ENCODE measurements around the gene SLC6A12.
"Not testable (repeated sequence)": the region's sequence is repeated elsewhere in the genome, so short reads cannot be mapped to it uniquely, and the experiment has no call there.

SLC6A12 gene

DNA sequence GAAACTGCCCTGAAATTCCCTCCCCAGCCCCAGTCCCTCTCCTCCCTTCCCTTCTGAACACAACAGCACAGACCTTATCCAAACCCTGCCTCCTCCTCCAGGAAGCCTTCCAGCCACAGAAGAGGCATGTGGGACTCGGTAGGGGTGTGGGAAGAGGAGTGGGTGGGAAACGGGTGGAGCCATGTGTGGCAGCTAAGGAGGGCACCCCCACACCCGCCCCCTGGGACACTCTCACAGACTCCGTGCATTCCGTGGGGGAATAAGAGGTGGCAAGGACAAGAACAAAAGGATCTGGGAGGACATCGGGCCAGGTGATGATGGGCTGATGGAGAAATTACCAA lies 24.4 kb downstream of the SLC6A12 start:
- TF ChIP-seq, protein P1, sequence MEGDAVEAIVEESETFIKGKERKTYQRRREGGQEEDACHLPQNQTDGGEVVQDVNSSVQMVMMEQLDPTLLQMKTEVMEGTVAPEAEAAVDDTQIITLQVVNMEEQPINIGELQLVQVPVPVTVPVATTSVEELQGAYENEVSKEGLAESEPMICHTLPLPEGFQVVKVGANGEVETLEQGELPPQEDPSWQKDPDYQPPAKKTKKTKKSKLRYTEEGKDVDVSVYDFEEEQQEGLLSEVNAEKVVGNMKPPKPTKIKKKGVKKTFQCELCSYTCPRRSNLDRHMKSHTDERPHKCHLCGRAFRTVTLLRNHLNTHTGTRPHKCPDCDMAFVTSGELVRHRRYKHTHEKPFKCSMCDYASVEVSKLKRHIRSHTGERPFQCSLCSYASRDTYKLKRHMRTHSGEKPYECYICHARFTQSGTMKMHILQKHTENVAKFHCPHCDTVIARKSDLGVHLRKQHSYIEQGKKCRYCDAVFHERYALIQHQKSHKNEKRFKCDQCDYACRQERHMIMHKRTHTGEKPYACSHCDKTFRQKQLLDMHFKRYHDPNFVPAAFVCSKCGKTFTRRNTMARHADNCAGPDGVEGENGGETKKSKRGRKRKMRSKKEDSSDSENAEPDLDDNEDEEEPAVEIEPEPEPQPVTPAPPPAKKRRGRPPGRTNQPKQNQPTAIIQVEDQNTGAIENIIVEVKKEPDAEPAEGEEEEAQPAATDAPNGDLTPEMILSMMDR (IDR thresholded peaks at IDR 0.05) = no peak
- Histone ChIP-seq H3K27ac (no peak overlapping the region), H3K4me1 (peaks cover 0 to 12% (median 8%) of the 10 kb centered on the region in 4 donors), H3K36me3 (no peaks in the 10 kb centered on the region), H3K9me3 (no peaks in the 10 kb centered on the region), H3K4me3 (no peak overlapping the region), H3K27me3 (peaks cover 0 to 41% of the 10 kb centered on the region in 2 donors)
- intact Hi-C loops (cut with DNase I; ENCODE audit: low total_unique reads) = no loop called here
- no peak for DNase-seq

DNA sequence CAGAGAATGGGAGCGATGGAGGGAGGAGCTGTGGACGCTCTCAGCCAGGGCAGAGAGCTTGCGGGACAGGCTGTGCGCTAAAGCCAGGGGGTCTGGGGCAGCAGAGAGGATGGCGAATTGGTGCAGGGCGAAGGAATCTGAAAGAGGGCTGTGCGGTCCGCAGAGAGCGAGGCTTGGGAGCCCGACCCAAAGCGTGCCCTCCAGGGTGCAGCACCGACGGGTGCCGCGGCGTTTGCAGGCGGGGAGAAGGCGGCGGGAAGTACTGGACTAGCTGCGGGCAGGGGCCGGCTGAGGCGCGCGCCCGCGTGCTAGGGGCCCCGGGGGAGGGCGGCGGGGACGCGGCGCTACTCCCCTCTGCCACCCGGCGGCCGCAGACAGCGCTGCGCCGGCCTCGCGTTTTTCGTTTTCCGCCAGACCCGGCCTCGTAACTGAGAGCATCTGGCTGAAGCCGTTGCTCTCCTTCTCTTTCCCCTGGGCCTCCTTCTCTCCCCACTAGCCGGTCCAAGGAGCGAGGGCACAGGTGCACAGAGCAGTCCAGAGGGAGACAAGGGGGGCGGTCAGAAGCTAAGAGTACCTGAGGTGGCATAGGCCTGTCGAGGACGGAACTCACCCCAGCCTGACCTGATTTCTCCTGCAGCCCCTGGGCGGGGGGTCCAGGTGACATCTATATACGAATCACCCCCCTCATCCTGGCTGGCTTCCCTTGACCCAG lies 24.9 kb downstream of the SLC6A12 start:
- TF ChIP-seq, protein P1 (IDR thresholded peaks at IDR 0.05) = peak; percentile 65 to 66
- no peak overlapping the region for H3K27ac ChIP-seq
- no peak for DNase-seq
- no peaks in the 10 kb centered on the region for H3K9me3 ChIP-seq
- H3K27me3 ChIP-seq = peaks cover 0 to 36% of the 10 kb centered on the region in 2 donors
- H3K4me3 ChIP-seq = peak overlapping the region; percentile 35 to 48
- intact Hi-C loops (cut with DNase I; ENCODE audit: low total_unique reads) = no loop called here
- peaks cover 0 to 12% (median 8%) of the 10 kb centered on the region in 4 donors for H3K4me1 ChIP-seq
- no peaks in the 10 kb centered on the region for H3K36me3 ChIP-seq

DNA sequence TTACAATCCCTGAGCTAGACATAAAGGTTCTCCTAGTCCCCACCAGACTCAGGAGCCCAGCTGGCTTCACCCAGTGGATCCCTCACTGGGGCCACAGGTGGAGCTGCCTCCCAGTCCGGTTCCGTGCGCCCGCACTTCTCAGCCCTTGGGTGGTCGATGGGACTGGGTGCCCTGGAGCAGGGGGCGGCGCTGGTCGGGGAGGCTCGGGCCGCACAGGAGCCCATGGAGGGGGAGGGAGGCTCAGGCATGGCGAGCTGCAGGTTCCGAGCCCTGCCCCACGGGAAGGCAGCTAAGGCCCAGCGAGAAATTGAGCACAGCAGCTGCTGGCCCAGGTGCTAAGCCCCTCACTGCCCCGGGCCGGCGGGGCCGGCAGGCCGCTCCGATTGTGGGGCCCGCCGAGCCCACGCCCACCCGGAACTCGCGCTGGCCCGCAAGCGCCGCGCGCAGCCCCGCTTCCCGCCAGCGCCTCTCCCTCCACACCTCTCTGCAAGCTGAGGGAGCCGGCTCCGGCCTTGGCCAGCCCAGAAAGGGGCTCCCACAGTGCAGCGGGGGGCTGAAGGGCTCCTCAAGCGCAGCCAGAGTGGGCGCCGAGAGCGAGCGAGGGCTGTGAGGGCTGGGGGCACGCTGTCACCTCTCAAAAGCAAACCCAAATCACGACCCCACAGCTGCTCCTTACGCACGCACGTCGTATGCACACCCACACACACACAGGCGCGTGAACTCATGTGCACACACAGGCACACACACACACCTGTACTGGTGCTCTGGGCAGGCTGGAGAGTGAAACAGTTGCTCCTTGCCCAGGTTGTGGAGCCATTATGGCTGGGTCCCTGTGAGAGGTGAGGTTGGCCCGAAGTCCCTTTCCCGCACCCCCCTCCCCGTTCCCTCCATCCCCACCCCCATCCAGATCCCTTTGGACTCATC lies 25.7 kb downstream of the SLC6A12 start:
- DNase-seq, H3K27ac ChIP-seq: not testable (repeated sequence)
- H3K27me3 ChIP-seq = peaks cover 0 to 28% of the 10 kb centered on the region in 2 donors

DNA sequence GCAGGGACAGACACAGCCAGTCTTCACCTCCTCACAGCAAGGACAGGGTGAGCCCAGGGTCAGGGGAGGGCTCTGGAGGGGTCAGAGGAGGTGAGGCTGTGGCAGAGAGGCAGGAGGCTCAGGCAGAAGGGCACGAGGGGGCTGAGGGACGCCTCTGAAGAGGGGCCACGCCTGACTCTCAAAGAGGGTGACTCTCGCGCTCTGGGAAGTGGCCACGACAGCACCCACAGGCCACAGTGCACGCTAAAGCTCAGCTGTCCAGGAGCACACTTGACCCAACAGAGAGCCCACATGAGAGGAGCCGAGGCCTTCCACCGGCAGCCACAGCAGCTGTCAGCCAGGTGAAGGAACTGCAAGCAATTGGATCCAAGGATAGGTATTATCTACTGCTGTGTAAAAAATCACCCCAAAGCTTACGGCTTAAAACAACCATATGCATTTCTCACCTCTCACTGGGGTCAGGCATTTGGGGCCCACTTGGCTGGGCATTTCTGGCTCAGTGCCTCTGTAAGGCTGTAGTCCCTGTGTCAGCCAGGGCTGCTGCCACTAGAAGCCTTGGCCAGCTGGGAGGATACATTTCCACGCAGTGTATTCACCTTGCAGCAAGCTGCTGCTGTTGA lies 27.8 kb downstream of the SLC6A12 start:
- Histone ChIP-seq H3K36me3 (no peaks in the 10 kb centered on the region), H3K27me3 (peaks cover 0 to 12% of the 10 kb centered on the region in 2 donors), H3K4me3 (no peak overlapping the region), H3K27ac (no peak overlapping the region), H3K9me3 (no peaks in the 10 kb centered on the region), H3K4me1 (peaks cover 0 to 12% (median 8%) of the 10 kb centered on the region in 4 donors)
- TF ChIP-seq, protein P1 (IDR thresholded peaks at IDR 0.05) = no peak
- DNase-seq = no peak
- intact Hi-C loops (cut with DNase I; ENCODE audit: low total_unique reads) = no loop called here

More for the DNA sequence above, 25.7 kb downstream of the SLC6A12 start:
- intact Hi-C loops (cut with DNase I; ENCODE audit: low total_unique reads); H3K36me3 ChIP-seq; H3K9me3 ChIP-seq: not testable (repeated sequence)
- peak overlapping the region; percentile 35 to 48 for H3K4me3 ChIP-seq
- H3K4me1 ChIP-seq = peaks cover 0 to 12% (median 8%) of the 10 kb centered on the region in 4 donors

DNA sequence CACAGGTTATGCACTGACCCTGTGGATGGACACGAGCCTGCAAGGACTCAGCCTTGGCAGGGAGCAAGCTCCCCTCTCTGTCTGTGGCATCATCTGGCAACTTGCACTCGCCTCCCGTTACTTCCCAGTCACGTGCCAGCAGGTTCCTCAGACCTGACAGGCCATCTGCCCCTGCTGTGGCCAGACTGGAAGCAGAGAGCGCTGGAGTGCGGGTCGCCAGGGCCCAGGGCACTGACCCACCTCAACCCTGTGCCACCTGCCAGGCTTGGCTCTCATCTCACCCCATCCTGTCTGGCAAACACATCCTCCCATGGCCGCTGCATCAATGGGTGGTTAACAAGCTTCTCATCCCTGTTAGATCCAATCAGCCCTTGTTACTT lies 28.4 kb downstream of the SLC6A12 start:
- DNase-seq = no peak
- Histone ChIP-seq H3K36me3 (no peaks in the 10 kb centered on the region), H3K27ac (no peak overlapping the region), H3K4me3 (no peak overlapping the region), H3K27me3 (peaks cover 0 to 8% of the 10 kb centered on the region in 2 donors), H3K4me1 (peaks cover 0 to 12% (median 8%) of the 10 kb centered on the region in 4 donors), H3K9me3 (no peaks in the 10 kb centered on the region)
- TF ChIP-seq, protein P1 (IDR thresholded peaks at IDR 0.05) = no peak
- intact Hi-C loops (cut with DNase I; ENCODE audit: low total_unique reads) = no loop called here
